TTC549 (cell line): Measurements from ENCODE around the gene GZMH.
"Not testable (repeated sequence)": the region's sequence is repeated elsewhere in the genome, so short reads cannot be mapped to it uniquely, and the experiment has no call there.

ENCODE experiments used
- FAIRE-seq: peaks from 2 replicates; lab custom pipeline; 2012; peaks lifted over from hg19 to GRCh38; lab: Jason Lieb, UNC

Gene GZMH, protein sequence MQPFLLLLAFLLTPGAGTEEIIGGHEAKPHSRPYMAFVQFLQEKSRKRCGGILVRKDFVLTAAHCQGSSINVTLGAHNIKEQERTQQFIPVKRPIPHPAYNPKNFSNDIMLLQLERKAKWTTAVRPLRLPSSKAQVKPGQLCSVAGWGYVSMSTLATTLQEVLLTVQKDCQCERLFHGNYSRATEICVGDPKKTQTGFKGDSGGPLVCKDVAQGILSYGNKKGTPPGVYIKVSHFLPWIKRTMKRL

DNA sequence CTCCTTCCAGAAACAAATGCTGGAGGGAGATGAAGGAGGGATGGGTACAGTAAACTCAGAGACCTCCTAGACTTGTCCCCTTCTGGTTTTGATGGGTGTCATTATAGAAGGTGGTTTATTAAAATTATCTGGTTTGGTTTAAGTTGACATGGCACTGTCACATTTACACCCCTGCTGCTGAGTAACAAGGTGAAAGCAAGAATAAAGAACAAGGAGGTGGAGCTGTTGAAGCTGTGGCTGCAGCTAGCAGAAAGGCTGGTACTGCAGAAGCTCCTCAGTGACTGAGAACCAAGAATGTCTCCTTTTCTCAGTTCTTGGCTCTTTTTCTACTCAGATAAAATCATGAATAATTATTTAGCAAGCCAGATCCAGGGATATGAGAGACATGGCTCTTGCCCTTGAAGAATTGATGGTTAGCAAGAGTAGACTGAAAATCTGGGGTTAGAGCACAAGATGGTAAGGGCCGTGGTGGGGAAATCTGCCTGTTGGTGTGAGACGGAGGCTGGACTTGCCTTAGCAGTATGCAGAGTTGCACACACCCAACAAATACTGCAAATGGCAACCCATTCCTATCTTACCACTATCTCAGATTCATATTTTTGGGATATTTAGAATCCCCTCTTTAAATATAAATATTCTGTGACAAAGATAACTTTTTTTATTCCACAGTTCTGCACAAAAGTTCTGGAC lies at the start of gene GZMH:
TSS of gene GZMH (minus strand) at position 31 of the 690 bp plus-strand sequence. CDS start 72 bp downstream, outside the sequence.
- no peak for FAIRE-seq

DNA sequence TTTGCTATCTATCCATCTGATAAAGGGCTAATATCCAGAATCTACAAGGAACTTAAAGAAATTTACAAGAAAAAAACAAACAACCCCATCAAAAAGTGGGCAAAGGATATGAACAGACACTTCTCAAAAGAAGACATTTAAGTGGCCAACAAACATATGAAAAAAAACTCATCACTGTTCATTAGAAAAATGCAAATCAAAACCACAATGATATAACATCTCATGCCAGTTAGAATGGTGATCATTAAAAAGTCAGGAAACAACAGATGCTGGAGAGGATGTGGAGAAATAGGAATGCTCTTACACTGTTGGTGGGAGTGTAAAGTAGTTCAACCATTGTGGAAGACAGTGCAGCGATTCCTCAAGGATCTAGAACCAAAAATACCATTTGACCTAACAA lies 38.9 kb upstream of the GZMH start:
- FAIRE-seq: not testable (repeated sequence)

DNA sequence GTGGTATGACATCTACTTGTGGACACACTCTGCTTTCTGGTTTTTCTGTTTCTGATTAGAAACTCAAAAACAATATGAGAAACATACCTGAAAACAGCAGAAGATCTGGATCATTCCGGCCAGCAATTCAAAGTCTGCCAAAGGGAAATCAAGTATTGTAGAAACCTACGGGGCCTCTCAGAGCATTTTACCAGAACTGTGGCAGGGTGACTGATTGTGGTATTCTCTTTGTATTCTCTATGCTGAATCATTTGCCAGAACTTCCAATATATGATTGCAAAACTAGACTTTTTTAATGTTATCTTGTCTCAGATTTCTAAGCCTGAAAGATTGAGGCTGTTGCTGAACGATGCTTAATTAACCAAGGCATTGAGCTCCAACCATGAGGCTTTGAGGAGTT lies 30.4 kb upstream of the GZMH start:
- no peak for FAIRE-seq

DNA sequence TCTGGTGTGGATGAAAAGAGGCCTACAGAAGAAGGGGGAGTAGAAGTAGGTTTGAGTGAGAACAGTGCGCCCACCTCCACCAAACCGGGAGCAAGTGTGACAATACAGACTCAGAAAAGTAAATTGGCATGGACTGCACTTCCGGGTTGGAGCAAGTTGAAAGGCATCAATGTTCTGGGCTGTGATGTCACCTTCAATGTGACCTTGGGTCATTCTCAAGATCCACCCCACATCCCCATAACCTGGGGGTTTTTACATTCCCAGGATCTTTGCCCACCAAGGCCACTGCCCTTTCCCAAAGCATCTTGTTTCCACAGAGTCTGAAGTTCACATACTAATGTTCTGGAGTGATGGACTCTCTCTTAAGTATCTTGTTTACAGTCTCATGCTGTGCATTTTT lies 29.8 kb upstream of the GZMH start:
- no peak for FAIRE-seq

DNA sequence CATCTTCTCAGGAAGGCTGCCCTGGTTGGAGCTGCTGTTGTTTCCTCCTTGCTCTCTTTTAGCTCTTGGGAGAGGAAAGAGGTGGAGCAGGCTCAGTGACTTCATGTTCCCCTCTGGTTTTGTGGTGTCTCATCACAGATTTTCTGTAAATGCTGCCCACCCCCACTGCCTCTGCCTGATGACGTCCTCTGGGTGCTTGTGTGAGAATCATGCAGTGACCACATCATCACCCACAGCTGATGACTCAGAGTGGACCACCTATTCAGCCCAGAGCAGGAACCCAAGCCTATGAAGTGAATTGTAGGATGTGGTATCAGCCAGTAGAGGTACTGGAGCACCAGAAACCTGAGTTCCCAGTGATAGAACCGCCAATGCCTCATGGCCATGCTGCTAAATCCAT lies 24.7 kb upstream of the GZMH start, which contains the start of gene GZMB:
TSS of gene GZMB (minus strand) at position 33 of the 400 bp plus-strand sequence. CDS start at position 3, 30 bp downstream.
- FAIRE-seq: no peak

DNA sequence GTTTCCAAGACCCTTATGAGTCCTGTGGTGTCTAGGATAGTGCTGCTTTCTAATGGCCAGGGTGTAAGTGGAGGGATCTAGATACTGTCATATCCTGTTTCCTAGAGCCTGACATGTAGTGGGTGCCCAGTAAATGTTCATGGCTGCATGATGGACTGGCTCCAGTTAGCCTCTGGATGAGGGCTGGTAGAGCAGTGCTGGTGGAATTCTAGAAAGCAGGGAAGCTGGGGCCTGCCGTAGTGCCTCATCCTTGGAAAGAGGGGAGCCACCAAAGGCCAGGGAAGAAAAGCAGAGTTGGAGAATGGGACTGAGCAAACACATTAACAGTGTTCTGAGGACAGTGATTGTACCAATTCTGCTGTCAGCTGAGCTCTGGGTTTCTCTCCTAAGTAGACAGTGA lies 23.9 kb upstream of the GZMH start:
- FAIRE-seq: no peak

DNA sequence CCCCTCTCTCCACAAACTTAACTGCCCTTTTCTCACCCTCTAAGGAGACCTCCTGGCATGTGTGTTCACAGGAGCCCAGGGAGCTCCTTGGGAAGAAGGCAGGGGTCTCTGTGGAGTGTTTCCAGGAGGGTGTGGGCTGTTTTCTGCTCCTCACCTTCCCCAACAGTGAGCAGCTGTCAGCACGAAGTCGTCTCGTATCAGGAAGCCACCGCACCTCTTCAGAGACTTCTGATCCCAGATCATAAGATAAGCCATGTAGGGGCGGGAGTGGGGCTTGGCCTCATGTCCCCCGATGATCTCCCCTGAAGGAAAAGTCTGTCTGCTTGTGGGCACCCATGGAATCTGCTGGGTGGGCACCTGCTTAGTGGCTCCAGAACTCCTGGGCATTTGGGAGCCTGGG lies 23.3 kb upstream of the GZMH start:
- FAIRE-seq: no peak

DNA sequence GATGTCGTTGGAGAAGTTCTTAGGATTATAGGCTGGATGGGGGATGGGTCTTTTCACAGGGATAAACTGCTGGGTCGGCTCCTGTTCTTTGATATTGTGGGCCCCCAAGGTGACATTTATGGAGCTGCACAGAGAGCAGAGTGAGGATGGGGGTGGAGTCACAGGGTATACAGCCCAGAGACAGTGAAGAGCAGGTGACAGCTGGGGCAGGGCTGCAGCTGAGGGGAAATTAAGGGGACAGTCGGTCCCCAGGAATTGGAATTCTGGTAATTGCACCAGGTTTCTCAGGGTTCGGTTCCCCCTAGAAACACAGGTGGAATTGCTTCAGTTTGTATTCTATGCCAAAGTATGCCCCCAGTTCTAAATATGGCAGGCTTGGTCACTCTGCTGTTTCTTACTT lies 22.9 kb upstream of the GZMH start:
- FAIRE-seq: no peak

DNA sequence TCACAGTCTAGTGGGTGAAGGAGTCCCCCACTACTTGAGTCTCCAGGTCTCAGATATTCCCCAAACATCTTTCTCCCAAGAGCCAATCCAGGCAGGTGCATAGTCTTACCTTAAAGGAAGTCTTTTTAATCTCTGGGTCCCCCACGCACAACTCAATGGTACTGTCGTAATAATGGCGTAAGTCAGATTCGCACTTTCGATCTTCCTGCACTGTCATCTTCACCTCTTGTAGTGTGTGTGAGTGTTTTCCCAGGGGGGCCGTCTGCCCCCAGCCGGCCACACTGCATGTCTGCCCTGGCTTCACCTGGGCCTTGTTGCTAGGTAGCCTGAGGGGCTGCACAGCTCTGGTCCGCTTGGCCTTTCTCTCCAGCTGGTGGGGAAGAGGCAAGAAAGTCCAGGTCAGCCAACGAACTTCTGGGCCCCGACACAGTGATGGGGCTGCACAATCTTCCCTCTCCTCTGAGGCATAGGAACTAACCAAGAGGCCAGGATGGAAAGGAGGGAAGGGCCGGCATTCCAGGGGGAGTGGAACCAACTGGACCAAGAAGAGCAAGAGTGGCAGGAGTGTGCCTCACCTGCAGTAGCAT lies 22.4 kb upstream of the GZMH start:
- FAIRE-seq: no peak

DNA sequence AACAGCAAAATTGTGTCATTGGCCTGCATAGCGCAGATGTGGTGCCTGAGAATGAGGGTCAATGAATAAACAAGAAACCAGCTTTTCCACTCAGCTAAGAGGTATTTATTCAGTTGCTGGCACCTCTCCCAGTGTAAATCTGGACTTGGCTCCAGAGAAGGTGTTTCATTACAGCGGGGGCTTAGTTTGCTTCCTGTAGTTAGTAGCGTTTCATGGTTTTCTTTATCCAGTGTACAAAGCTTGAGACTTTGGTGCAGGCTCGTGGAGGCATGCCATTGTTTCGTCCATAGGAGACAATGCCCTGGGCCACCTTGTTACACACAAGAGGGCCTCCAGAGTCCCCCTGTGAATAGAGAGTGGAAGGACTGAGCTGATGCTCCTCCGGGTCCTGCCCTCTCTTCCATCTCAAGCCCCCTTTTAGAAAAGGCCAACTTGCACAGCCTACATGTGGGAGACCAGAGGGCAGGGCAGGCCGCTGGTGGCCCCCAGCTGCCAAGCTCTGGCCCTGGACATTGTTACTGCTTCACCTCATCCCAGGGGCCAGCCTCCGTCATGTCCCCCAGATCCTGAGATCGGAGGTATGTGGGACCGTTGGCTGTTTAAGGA lies 21.5 kb upstream of the GZMH start:
- no peak for FAIRE-seq

DNA sequence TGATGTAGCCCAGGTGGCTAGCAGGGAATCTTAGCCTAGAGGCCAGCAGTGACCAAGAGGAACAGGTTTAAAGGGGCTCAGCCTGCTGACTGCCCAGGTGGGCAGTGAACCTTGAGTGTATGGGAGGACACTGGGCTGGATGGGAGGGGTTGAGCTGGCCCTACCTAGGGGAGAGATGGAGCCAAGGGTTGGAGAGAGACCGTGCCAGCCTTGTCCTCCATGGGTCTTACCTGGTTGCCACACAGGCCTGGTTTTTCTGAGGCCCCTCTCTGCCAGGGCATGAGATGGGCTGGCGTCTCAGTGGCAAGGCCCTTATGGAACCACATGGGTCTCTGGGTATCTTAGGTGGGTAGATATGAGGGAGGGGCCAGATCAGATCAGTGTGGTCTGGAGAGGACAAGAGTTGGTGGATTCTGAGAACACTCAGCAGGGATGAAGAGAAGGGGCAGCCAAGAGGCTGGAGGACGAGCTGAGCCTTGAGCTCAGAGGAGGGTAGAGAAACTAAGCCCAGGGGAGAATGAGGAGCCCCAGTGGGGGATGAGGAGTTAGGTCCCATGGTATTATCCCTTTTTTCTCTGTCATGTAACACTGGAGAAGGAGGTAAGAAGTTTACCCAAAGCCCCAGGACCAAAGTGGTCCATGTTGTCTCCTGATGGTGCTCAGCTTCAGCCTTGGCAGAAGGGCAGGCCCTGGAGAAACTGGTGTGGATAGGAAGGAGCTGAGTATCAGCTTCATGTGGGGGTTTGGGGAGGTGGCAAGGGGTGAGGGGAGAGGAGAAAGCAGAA lies 20.8 kb upstream of the GZMH start:
- no peak for FAIRE-seq

DNA sequence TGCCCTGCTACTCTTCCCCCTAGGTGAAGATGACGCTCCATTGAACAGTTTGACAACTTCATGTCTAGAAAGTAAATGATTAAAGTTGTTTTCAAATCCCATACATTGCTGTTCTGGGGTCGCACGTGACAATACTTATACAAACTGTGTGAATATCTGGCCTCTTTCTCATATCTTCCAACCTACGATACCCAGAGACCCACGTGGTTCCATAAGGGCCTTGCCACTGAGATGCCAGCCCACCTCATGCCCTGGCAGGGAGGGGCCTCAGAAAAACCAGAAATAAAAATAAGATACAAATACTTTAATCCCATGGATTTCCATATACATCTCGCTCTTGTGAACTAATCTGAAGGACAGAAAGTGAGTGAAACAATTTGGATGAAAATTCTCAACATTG lies 20.0 kb upstream of the GZMH start:
- FAIRE-seq: no peak

DNA sequence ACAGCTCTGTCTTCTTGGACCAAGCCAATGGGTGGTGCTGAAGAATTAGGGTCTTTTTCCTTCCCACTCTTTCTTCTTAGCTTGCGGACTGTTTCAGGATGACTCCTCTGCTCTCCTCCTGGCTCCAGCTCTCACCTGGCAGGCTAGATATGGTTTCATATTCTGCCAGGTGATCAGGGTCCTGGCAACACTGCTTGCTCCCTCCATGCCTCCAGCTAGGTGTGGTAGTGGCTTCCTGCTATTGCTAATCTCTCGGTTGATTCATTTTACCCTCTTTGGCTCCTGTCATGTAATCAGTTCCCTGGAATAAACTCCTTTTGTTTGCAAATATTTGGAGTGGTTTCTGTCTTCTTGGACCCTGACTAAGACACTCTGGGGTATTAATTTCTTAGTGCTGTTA lies 4.3 kb upstream of the GZMH start:
- FAIRE-seq: no peak

DNA sequence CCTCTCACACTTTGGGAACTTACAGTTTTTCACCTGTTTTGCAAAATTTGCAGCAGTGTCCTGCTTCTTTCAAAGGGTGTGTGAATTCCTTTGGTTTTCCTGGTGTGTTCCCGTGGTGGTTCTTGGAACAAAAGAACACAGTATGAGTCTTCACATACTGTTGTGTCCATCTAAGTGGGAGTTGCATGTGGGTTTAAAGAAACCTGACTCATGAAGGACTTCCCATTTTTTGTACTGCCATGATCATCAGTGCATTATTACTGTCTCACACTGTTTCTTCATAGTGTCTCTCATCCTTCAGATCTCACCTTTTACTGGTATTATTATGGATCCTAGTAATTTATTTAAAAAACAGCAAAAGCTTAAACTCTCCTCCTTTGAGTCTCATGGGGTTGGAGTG lies 3.8 kb upstream of the GZMH start:
- FAIRE-seq: no peak

DNA sequence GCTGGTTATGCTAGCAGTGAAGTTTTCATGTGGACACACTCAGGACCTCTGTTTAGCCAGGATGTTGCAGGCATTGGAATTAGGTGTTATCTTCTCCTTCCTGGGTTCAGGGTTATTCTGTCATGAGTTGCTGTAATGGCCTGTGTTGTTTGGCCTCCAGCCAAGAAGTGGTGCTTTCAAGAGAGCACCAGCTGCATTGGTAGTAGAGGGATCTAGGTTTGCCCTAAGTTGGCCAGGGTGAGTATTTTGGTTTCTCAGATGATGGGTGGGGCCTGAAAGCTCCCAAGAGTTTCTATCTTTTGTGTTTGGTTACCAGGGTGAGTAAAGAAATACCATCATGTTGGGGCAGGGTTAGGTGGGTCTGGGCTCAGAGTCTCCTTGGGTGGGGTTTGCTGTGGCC lies 2.7 kb upstream of the GZMH start:
- FAIRE-seq: no peak

DNA sequence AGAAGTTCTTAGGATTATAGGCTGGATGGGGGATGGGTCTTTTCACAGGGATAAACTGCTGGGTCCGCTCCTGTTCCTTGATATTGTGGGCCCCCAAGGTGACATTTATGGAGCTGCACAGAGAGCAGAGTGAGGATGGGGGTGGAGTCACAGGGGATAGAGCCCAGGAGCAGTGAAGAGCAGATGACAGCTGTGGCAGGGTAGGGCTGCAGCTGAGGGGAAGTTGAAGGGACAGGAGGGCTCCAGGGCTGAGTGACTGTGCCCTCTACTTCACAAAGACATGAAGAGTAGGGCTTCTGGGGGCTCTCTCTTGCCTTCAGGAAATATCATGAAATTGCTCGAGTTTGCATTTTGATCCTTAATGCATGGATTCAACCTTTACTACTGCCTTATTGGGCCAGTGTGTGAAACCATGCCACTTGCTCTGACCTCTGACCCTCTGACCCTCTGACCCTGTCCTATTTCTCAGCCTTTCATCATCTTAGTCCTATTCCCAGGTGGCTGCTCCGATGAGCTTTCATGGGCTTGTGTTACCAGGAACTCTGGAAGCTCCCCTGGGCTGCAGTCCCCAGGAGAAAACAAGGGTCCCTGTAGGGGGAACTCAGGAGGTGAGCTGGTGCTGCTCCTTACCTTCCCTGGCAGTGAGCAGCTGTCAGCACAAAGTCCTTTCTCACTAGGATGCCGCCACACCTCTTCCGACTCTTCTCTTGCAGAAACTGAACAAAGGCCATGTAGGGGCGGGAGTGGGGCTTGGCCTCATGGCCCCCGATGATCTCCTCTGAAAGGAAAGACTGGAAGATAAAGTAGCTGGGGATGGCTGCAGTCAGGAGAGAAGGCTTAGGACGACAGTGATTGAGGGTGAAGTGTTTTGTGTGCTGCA lies 1.6 kb downstream of the GZMH start:
- FAIRE-seq: no peak

DNA sequence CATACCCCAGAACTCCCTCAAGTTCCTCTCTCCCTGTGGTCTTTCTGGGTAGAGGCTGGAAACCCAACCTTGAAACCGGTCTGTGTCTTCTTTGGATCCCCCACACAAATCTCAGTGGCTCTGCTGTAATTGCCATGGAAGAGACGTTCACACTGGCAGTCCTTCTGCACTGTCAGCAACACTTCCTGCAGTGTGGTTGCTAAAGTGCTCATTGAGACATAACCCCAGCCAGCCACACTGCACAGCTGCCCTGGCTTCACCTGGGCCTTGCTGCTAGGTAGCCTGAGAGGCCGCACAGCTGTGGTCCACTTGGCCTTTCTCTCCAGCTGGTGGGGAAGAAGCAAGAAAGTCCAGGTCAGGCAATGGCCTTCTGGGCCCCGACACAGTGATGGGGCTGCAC lies 2.4 kb downstream of the GZMH start:
- FAIRE-seq: no peak

DNA sequence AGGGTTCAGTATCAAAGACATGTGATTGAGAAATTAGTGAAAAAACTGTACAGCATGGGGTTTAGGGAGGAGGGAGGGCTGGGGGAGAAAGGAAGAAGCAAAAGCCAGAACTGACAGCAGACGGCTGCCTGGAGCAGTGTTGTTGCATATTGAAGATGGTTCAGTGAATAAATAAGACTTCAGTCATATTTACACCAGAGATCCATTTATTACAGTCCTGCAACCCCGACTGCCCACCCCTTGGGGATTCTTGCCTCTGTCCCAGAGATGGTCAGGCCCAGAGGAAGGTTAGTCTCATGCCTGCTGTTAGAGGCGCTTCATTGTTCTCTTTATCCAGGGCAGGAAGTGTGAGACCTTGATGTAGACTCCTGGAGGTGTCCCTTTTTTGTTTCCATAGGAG lies 3.2 kb downstream of the GZMH start:
- no peak for FAIRE-seq

DNA sequence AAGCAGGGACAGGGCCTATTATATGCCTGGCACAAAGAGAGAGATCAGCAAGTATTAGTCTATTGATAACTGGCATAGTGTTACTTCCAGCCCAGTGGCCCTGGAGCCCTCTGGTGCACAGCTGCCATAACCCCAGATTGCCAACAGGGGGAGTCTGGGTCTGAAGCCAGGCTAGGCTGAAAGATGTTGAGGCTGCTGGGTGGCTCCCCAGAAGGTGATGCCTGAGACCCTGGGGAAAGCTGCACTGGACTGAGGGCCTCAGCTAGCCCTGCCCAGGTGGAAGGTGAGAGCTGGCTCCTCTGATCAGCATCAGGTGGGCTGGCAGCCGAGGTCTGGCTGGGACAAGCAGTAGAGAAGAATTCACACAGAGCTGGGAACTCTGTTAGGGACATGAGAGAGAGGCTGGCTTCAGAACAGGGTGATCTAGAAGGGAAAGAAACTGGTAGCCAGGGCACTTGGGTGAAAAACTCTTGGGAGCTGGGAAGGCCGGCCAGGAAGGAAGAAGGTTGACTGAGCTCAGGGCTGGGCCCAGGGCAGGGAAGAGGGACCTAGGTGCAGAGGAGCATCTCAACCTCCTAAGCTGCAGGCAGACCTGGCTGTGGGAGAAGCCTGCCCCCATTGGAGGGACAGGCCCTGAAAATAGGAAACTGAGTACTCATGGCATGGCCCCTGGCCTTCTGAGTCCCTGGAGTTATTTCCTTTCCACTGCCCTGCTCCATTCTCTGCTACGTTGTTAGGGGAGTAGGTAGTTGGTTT lies 3.9 kb downstream of the GZMH start:
- FAIRE-seq: no peak

DNA sequence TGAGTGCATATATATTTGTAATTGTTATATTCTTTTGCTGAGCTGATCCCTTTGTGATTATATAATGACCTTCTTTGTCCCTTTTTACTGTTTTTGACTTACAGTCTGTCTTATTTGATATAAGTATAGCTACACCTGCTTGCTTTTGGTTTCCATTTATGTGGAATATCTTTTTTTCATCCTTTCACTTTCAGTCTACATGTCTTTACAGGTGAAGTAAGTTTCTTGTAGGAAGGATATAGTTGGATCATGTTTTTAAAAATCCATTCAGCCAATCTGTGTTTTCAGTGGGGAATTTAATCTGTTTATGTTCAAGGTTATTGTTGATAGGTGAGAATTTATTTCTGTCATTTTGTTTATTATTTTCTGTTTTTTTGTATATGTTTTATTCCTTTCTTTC lies 12.1 kb downstream of the GZMH start:
- FAIRE-seq: no peak
